Stimulated activated CD8-positive, alpha-beta memory T cell treated with anti-CD3 and anti-CD28 coated beads, Interleukin-12 subunit alpha, Interleukin-12 subunit beta, amount 100 ng/mL, for 24 hours (primary cell): ENCODE data around the gene HACD1.

Source experiments
- DNase-seq: peaks from one replicate; pipeline ENCODE4 v3.0.0-alpha.2; 2020; ENCODE audit errors: extremely low read depth

HACD1 gene

DNA sequence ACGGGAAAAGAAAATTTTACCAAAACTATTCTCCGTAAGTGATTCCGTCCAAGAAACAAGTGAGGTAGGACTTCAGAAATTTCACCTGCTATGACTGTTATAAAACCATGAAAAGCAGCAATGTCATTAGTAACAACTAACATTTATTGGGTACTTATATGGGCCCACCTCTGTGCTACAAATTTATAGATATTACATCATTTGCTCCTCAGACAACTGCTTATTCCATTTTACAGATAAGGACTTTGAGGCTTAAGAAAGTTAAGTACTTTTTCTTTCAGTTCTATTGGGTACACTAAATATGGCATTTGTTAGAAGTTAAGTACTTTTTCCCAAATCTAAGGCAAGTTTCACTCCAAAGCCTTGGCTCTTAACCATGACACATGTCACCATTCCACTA lies 36.3 kb downstream of the HACD1 start:
- no peak for DNase-seq

DNA sequence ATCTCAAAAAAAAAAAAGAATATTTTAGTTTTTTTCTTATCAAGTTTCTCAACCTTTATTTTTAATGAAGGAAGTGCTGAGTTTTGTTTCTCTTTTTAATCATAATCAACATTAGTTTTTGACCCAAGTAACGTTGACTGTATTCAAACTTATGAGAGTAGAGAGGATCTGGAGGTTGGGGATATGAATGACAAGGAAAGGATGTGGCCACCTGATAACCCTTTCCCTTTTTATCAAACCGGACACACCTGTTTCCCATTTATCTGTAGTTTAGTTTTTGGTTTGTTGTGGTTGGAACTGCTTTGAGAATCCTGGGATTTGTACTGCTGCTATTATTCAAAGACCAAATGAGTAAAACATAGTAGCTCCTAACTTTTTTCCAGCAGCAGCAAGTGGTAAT lies 38.6 kb downstream of the HACD1 start:
- DNase-seq, result no peak

DNA sequence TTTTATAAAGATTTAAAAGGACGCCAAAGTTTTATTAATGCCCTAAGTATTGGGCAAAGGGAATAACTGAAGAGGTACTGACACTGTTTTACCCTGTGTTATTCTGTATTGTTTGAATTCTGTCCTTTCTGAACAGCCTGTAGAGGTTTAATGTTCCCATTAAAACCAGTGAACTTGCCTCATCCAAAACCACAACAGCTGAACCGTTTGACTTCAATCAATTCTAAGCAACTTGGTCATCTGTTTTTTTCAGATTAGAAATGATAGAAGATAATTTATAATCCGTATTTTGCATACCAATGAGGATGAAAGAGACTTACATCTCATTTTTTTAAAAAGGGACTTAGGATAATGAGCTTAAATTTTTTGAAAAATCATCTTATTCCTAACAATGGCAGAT lies 40.4 kb downstream of the HACD1 start:
- DNase-seq, result no peak

DNA sequence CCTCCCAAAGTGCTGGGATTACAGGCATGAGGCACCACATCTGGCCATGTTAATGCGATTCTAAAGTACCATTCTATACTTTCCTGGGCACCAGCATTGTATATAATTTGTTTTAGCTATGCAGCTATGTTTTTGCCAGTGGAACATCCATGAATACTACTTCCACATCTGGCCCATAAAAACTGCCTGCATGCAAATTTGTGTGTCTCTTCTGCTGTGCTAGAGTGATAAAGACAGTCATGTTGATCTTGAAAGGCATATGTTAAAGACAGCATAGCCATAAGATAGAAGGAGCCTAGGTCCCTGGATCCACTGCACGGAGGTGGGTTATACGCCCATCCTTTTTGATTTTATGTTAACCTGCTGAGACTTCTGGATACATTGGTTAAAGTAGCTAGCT lies 52.3 kb downstream of the HACD1 start:
- DNase-seq, result no peak

DNA sequence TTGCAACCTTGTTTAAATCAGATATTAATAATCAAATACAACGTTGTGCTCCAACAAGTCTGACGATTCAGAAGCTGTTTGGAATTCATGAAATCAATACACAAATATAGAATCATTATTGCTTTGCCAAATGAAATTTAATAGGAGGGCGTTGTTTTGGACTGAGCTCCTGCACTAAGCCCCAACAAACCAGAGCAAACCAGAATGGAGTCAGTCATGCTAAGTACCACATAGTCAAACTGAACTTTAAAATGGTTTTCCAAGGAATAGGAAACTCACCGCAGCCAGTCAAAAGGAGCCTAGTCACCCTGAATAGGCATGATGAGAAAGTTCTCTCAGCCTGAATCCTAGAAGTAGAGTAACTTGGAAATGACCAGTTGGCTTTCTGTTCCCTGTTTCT lies 53.7 kb downstream of the HACD1 start:
- no peak for DNase-seq

DNA sequence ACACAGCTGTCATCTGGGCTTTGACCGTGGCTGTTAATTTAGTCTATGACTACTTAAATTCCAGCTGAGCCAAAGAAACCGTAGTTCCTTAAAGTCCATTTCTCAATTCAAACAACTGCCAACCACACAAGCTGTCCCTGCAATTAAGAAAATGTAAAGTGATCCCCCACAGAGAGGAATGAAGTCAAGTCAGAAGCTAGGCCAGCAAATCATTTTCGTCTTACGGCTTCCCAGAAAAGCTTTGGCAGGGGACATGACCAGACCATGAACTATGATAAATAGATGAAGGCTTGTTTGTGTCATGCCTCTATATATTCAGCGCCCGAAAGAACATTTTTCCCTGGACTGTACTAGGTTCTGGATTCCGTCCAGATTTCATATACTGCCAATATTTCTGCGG lies 54.6 kb downstream of the HACD1 start:
- DNase-seq, result no peak

DNA sequence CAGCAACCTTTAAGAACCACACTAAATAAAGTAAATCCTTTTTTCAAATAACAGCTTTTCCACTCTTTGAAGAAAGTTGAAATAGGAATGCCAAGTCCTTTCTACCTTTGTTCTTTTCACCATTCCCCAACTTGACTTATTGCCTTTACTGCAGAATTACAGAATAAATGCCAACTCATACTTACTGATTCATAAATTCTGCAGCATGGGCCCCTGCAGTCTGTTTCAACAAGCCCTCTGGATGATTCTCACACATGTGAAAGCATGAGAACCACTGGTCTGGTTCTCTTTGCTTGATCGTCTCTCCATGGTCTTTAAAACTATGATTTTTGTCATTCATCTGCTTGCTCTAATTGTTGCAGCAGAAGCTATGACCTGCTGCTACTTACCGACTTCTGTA lies 56.1 kb downstream of the HACD1 start:
- no peak for DNase-seq

DNA sequence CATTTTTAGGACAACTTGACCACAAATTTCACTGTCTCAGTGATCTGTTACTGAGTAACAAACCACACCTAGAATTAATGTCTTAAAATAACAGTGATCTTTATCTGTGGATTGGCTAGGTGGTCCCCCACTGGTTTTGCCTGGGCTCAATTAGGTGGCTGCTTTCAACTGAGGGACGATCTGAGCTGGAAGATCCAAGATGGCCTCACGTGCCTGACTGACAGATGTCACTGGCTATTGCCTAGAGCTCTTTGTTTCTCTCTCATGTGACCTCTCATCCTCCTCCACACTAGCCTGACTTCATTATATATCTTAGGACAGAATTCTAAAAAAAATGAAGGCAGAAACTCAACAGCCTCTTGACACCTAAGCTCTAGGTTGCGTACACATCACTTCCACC lies 59.7 kb downstream of the HACD1 start:
- DNase-seq, result no peak

DNA sequence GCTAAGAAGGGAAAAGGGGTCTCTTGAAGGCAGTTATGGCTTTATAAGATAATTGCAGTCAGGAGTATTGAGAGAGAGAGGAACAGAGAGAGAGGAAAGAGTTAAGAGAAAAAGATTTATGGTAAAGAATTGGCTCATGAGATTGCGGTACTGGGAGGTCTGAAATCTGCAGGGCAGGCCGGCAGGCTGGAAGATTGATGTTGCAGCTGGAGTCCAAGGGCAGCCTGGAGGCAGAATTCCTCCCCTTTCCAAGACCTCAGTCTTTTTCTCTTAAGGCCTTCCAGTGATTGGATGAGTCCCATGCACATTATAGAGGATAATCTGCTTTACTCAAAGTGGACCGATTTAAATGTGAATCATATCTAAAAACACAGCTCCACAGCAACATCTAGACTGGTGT lies 68.4 kb downstream of the HACD1 start:
- DNase-seq, result no peak

DNA sequence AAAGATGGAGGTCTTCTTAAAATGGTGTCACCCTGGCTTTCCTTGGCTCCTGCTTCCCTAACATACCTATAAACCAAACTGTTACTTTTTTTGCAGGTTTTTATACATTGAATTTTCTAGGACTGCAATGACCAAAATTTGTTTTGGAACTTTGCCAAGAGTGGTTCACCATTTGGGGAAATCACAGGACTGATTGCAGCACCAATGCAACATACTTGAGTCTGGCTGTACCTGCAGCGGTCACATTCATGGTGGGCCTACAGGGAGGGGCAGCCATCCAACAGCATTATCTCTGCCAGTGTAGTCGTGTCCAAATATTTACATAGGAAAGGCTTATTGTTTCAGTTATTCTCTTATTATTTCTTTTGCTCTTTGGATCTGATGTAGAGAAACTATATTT lies 69.0 kb downstream of the HACD1 start:
- no peak for DNase-seq

DNA sequence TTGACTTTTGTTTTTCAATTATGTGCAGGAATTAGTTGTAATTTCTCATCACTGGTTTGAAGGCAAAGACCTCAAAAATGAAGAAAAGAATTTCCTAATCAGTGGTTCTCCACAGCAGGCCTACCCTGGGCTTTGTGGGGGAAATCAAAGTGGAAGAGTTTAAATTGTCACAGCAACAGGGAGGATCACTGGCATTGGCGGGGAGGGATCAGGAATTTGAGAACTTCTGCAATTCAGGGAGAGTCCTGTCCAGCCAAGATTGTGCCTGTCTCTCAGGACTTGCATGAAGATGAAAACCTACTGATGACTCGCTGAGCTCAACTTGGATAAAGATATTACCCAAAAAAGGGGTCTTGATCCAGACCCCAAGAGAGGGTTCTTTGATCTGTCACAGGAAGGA lies 70.1 kb downstream of the HACD1 start:
- DNase-seq, result no peak

DNA sequence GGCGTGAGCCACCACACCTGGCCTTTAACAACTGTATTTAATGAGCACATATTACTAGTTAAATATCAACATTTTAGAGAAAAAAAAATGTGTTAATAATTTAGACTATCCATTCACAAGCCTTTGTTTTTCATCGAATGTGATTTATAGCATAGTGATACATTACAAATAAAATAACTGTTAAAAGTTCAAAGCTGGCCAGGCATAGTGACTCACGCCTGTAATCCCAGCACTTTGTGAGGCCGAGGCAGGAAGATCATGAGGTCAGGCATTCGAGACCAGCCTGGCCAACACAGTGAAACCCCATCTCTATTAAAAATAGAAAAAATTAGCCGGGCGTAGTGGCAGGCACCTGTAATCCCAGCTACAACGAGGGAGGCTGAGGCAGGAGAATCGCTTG lies 72.7 kb downstream of the HACD1 start:
- DNase-seq, result no peak
